NCI-H187 treated with DMSO at 0.1 percent for 48 hours (cell line): Measurements from ENCODE around the gene ZBED4.

Experiments used
- DNase-seq: peaks from one replicate; lab custom pipeline; 2025; lab: John Stamatoyannopoulos, UW

Gene ZBED4

DNA sequence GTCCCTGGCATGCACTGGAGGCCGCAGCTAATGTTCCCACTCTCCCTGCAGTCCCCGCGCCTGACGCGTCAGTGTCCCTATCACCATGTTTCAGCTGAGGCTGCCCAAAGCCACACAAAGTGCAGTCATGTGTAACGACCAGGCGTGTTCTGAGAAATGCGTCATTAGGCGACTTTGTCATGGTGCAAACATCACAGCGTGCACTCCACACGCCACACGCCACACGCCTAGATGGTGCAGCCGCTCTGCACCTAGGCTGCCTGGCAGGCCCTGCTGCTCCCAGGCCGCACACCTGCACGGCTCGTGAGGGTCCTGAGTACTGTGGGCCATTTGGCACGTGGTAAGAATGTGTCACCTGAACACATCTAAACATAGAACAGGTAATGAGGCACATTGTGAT is 67.2 kb downstream of the ZBED4 start:
- DNase-seq, result no peak

DNA sequence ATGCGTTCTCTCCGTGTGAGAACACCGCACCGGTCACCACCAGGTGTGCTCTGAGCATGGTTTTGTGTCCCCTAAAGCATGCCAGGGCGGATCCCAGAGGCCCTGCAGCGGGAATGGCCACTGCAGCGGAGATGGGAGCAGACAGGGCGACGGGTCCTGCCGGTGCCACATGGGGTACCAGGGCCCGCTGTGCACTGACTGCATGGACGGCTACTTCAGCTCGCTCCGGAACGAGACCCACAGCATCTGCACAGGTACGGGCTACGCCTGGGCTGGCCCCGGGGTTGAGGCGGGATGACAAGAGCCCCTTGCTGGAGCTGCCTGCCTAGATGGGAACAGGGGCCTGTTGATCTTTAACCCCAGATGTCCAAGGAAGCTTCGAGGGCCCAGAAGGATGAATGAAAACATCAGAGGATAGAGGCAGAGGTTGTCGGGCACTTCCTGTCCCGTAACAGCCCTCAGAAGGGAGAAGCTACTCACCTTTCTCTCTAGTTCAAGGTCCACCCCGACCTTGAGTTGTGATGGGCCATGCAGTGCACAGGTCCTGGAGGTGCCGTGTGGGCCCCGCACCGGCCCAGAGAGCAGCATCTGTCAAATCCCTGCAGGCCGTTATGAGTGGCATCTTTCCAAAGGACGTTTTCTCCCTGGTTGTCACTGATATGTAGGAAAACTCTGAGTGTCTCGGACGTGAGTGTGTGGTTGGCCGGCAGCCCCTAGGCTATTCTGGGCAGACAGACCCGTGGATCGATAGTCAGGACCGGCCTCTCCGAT is 68.0 kb downstream of the ZBED4 start:
- DNase-seq, result no peak

DNA sequence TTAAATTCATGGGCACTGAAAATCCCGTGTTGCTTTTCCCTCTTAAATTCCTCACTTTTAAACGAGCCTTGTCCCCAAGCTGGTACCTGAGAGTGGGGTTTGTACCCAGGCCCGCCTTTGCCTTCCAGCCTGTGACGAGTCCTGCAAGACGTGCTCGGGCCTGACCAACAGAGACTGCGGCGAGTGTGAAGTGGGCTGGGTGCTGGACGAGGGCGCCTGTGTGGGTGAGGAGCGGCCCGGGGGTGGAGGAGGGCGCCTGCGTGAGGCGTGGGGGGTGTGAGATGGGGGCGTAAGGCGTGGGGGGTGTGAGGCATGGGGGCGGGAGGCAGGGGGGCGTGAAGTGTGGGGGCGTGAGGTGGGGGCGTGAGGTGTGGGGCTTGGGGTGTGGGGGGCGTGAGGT is 68.8 kb downstream of the ZBED4 start:
- DNase-seq, result no peak

DNA sequence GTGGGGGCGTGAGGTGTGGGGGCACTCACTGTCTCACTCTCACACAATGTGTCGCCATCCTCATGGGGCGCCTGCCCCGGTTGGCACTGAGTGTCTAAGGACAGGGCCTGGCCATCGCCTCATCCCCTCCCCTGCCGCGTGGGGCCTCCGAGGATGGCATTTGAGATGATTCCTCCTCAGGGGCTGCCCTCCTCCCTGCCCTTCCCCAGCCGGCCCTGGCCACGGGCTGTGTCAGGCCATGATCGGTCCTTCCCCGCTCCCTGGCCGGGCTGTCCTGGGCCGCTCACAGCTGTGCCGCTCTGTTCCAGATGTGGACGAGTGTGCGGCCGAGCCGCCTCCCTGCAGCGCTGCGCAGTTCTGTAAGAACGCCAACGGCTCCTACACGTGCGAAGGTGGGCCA is 69.3 kb downstream of the ZBED4 start:
- no peak for DNase-seq

DNA sequence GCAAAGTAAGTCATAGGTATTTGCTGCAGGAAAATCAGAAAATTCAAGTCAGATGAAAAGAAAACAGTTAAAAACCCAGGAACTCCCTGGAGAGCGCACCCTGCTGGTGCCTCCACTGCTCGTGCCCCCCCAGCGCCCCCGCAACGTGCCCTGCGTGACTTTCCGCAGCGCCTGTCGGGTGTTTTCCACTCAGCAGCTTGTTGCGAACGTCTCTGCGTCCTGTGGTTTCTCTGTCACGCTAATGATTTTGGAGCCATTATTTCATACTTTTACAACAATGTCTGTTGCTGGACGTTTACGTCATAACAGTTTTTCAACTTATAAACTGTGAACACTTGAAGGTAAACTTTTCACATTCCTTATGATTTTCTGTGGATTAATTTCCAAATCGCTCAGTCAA is 69.8 kb downstream of the ZBED4 start:
- DNase-seq, result no peak

DNA sequence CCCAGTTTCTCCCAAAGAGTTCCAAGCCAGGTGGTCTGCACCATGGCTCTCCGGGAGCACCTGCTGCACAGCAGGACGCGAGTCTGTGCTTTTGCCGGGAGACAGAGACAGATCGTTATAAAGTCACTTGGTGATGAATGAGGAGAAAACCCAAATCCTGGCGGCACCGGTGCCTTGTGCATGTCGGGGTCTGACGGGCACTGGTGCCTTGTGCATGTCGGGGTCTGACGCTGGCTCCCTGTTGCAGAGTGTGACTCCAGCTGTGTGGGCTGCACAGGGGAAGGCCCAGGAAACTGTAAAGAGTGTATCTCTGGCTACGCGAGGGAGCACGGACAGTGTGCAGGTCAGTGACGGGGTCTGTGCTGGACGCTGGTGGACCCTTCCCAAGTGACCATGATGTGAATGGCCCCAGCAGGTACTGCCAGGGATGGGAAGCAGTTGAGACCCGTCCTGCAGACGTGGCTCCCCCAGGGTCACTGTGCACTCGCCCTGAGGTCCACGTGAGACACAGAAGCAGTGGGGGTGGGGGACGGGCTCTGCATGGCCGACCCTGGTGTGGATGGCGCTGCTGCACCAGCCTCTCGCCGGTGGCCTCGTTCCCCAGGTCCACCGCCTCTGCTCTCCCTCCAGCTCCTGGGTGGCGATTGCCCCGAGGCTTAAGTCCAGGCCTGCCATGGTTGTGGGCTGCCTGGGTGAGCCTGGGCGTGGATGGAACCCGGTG is 70.6 kb downstream of the ZBED4 start:
- DNase-seq, result no peak

DNA sequence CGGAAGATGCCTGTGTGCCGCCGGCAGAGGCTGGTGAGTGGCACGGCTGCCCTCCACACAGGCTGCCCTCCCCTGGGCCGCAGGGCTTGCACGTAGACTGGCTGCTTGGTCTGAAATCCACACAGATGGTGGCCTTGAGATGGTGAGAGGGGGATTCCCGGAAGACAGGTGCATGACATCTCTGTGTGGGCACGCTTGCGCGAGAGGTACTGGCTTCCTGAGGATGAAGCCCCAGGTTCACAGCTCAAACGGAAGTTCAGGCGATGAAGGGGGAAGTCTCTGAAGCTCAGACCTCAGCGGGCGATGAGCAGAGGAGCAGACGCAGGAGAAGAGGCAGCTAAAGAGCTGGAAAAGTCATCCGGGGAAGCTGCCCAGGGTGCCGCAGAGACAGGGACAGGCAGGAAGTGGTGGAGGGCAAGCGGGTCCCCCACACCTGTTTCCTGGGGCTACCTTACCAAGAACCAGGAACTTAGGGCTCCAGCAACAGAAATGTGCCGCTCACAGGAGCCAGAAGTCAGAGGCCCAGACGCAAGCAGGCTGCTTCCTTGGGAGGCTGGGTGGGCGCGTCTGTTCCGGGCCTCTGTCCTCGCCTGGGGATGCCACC is 72.0 kb downstream of the ZBED4 start:
- no peak for DNase-seq

DNA sequence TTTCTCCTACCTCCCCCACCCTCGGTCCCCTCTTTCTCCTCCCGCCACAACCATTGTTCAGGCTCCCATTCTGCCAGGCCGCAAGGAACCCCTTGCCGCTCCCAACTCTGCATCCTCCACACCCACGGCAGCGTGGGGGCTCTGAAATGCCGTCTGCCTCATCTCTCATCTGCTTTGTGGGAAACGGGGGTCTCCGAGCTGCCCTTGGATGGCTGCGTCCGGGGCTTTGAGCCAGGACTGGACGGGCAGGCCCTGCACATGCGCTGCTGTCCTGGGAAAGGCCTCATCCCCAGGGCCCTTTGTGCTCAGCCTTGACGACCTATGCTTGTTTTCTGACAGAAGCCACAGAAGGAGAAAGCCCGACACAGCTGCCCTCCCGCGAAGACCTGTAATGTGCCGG is 73.3 kb downstream of the ZBED4 start:
- no peak for DNase-seq

DNA sequence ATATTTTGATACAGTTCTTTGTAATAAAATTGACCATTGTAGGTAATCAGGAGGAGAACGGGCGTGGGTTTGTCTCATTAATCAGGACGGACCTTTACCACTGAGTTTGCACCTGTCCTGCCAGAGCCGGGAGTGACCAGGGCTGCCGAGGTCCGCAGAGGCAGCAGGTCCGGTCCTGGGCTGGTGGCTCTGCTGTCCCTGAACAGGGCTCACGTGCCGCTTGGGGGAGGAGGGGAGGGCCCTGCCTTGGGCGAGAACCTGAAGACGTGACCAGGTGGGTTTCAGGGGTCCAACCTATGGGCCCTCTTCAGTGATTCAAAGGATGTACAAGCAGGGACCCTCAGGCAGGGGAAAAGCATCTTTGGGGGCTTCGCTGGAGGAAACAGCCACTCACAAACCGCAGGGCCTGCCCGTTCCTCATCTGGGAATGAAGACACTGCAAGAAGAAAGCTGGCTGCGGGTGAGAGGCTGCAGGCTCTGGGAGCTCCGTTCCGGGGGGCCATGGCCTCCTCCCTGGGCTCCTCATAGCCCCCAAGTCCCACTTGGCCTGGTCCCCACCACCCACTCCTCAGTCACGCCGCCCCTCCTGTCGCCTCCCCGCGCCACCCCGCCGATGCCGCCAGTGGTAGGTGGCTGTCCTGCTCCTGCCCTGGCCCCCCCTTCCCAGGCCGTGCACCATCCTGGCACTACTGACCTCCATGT is 74.0 kb downstream of the ZBED4 start:
- DNase-seq, result no peak

DNA sequence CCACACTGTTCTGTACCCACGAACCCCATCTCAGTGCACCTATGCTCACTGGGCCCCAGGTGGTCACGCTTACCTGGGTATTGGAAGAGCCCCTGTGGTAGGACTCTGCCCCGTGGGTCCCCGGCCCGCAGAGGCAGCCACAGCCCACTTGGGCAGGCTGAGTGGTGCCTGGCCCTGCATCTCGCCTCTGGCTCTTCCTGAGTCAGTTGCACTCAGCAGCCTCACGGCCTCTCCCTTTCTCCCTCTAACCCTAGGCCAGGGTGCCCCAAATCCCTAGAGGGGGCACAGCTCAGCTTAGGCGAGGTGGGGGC is 74.5 kb downstream of the ZBED4 start:
- DNase-seq, result no peak

DNA sequence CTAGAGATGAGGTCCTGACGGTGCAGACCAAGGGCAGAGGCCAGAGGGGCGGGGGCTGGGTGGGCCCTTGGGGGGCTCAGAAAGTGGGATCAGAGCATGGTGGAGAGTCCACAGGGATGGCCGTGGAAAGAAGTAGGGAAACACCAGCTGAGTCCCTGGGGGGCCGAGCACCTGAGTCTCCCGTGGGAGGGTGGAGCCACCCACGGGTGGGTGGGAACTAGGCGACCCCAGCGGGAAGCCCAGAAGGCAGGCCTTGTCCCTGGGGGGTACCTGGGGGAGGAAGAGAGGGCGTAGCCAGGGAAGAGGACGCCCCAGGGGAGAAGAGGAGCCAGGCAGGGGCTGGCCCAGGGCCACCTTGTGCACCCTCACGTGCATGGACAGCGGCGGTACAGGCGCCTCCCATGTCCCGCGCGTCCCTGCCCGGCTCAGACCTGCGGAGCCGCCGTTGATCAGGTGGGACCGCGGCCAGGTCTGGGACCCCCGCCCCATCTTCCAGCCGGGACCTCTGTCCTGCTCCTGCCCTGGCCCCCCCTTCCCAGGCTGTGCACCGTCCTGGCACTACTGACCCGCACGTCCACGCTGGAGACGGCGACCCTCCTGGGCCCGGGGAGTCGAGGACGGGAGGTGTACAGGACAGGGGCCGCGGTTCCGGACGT is 75.0 kb downstream of the ZBED4 start:
- no peak for DNase-seq

DNA sequence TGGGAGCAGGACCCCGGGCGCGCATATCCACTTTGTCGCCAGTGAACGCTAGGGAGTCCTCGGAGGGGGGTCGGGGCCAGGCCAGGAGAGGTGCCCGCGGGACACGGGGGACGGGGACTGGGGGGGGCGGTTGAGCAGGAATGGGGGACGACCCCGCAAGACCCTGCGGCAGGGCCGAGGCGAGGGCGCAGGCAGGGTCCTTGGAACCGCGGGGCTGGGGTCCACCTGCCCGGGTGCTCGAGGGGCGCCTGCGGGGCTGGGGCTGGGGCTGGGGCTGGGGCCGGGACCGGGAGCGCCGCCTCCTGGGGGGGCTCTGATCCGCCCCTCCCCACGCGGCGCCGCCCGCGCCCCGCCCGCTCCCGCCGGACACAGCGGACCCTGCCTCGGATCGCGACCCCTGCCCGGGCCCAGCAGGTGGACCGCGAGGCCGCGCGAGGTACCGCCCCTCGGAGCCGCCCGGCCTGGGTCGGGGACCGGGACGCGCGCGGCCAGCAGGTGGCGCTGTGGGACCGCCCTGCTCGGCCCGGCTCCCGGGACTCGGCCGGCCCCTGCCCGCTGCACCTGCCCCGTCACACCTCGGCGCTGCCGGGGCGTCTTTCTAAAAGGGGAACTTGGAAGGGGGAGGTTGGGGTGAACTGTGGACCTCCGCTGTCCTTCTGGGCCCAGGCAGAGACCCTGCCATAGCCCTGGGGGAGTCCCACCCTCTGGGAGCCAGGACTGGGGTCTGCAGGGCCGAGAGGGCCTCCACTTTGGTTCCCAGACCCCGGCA is 75.8 kb downstream of the ZBED4 start:
- no peak for DNase-seq

DNA sequence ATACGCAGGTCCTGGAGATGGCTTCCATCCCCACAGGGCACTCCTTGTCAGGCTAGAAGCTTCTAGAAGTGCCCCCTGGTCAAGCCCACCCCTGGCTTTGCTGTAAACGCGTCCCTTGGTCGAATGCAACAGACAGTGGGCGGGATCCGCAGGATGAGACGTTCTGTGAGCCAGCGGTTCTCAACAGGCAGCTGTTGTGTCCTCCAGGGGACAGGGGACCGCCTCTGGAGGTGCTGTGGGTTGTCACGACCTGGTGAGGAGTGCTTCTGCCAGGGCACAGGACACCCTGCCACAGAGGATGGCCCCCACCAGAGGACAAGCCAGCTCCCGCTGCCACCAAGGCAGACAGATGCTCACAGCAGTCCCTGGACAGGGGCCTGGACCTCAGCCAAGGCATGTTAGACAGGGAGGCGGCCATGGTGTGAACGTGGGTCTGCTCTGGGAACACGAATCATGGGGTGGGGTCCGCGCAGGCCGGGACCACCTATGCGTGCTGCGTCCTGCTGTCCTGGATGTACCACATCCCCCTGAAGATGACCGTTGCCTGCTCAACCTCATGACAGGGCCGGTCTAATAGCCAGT is 76.4 kb downstream of the ZBED4 start:
- no peak for DNase-seq

DNA sequence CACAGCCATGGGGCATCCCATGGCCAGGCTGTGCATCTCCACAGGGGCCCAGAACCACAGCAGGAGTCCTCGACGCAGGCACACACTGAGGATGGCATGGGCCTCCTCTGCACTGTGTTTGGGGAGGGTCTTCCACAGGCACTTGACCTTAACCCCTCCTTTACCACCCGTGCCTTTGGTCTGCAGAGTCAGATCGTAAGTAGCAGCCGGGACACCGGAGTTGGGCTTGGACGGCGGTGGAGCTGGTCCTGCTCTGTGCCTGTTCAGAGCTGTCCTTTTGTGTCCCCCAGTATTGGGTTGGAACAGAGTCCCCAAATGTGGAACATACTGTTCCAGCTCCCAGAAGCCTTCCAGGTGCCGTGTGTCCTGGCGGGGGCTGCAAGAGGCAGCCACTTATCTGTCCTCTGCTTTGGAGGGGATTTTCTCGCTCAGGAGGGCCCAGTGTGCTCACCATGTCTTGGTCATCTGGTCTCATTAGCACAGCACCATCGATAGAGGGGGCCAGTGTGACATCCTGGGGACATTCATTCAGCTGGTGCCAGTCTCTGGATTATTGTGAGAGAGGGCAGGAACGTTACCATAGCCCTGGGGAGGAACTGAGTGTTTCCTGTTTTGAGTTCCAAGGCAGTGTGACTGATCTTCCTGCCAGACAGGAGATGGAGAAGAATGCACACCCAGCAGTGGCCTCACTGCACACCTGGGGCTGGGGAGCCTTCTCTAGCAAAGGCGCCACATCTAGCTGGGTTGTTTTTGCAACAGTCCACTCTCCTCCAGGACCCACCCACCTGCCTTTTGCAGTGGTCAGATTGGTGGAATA is 77.2 kb downstream of the ZBED4 start:
- no peak for DNase-seq

DNA sequence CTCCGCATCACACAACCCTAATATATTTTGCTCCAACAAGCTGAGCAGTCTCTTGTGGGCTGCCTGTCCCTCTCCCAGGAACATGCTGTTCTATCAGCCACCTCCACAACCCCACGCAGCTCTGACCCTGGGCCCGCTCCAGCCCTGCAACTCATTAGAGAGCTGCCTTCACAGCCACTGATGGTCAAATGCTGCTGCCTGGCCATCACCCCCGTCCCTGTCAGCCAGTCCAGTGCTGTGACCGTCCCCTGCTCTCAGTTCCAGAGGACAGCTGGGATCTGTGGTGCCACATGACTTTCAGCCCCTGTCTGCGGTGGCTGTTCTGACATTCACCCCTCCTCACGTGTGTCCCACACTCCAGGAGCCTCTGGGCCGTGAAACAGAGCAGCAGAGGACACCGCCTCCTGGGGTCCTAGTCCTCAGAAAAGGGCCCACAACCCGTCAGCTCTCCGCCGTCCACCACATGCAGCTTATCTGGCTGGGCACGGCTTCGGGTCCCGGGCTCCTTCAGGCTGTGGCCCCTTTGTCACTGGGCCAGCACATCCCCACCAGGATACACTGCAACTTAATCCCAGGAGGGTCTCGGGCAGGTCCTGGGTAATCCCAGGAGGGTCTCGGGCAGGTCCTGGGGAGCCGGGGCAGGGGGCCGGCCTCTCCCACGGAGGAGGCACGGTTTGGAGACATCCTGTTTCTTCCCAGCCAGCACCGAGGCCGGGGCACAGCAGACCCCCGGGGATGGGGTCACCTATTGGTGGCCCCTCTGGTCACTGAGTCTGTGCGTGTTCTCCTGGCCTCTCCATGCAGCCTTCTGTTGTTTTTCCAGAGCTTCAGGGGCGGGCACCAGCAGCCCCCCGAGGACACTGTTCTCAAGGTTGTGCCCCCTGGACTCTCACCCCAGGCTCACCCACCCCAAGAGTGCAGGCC is 79.9 kb downstream of the ZBED4 start:
- DNase-seq, result no peak

DNA sequence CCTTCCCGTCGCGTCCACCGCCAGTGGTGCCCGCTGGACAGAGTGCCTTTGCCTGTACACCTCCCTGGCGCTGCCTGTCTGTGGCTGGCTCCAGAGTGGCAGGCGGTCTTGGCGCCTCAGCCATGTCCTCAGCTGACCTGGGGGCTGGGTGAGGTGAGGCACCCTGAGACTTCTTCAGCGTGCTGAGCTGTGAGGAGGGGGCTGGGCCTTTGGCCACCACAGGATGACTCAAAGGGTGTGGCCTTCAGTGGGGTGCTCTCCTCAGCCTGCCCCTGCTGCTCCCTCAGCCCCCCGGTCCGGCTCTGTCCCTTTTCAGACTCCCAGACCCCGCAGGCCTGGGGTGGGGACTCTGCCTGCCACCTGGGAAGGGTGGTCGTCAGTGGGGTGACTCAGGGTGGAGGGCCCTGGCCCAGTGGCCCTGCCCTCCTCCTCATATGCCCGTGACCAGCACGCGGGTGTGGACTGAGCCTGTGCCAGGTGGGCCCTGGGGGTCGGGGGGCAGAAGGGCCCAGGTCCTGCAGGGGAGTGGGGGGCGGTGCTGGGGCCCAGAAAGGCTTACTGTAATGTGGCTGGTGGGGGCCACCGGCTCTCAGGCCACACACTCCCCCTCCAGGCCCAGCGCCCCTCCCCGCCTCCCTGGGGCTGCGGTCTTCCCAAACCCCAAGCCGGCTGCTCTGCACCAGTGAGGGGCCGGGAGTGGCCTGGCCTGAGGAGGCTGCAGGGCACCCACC is 80.7 kb downstream of the ZBED4 start:
- DNase-seq, result no peak

DNA sequence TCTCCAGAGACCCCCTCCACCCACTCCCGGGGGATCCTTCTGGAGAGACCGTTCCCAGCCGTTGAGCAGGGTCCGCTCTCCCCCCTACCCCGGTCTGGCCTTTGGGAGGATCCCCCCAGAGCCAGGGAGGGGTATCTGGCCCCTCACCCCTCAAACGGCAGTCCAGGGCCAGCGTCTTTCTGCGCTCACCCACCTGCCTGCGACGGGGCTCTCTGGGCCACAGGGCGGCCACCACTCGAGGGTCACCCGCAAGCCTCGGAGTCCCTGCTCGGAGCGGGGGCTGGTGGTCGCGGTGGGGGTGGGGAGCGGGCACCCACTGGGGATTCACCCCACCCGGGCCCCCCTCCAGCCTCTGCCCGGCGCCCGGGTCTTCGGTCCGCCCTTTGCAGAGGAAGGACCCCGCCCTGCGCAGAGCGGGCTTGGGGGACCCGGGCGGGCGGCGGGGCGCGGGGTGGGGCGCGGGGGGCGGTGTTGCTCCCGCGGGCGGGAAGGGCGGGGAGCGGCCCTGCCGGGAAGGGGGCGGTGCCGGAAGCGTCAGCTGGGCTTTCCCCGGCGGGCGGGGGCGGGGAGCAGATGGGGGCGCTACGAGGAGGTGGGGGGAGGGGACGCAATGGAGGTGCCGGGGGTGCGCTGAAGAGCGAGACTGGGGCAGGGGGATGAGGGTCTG is 81.4 kb downstream of the ZBED4 start:
- no peak for DNase-seq

DNA sequence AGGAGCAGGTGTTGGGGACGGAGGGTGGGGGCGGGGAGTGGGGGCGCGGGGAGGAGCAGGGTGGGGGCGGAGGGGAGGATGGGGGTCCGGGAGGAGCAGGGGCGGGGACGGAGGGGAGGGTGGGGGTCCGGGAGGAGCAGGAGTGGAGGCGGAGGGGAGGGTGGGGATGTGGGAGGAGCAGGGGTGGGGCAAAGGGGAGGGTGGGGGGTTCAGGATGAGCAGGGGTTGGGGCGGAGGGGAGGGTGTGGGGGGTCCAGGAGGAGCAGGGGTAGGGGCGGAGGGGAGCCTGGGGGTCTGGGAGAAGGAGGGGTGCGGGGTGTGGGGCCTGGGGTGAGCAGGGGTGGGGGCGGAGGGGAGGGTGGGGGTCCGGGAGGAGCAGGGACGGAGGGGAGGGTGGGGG is 81.9 kb downstream of the ZBED4 start:
- no peak for DNase-seq
